Esophagus muscularis mucosa (tissue), 3 donors: ENCODE results near the gene PHETA1.

Experiments
- CTCF ChIP-seq, 3 experiments: fragments of 200-600 bp in 2 of 3; fragments of 450-650 bp in 1 of 3; sonication (generic) in 2 of 3; IDR thresholded peaks; one replicate each; pipeline ENCODE4 v1.5.1; 2017 to 2019; ENCODE audit warnings: antibody characterized with exemption in 3 of 3, mild to moderate bottlenecking in 2 of 3, moderate library complexity in 1 of 3
- POLR2A ChIP-seq: fragments of 450-650 bp; IDR thresholded peaks from one replicate; pipeline ENCODE4 v1.6.1; 2017; ENCODE audit warnings: antibody characterized with exemption, moderate library complexity, mild to moderate bottlenecking, low read depth

GRCh38 chr12:111334393-111334915 is 34.4 kb downstream of the PHETA1 start:
- no peak for TF ChIP-seq CTCF (IDR thresholded peaks at IDR 0.05)
- no peak for TF ChIP-seq POLR2A
